GM18873 (cell line): ENCODE data around the gene PTPN3.
"Not testable (repeated sequence)": the region's sequence is repeated elsewhere in the genome, so short reads cannot be mapped to it uniquely, and the experiment has no call there.

Source experiments
- ATAC-seq: cut with Tn5 transposase; IDR thresholded peaks from one replicate; pipeline ENCODE4 v1.9.1; 2021; ENCODE audit warnings: mild to moderate bottlenecking, moderate library complexity, moderate number of reproducible peaks; ENCODE audit not compliant: unreplicated experiment, low FRiP score

The PTPN3 gene

GRCh38 chr9:109403116-109403515, 95.0 kb downstream of the PTPN3 start:
- ATAC-seq: no peak

- ATAC-seq: no peak
These were observed 96.2 kb downstream of the PTPN3 start for GRCh38 chr9:109401990-109402318.

- ATAC-seq: no peak
These were observed 96.7 kb downstream of the PTPN3 start for GRCh38 chr9:109401169-109401989.

GRCh38 chr9:109399258-109399767, 98.8 kb downstream of the PTPN3 start:
- ATAC-seq: peak; percentile 86

- no peak for ATAC-seq
These were observed 106.9 kb downstream of the PTPN3 start for GRCh38 chr9:109391176-109391575.

- ATAC-seq: no peak
These were observed 110.3 kb downstream of the PTPN3 start for GRCh38 chr9:109387856-109388255.

GRCh38 chr9:109387206-109387605, 110.9 kb downstream of the PTPN3 start:
- no peak for ATAC-seq

GRCh38 chr9:109385499-109385898, 112.6 kb downstream of the PTPN3 start:
- ATAC-seq: no peak

- ATAC-seq: no peak
These were observed 114.2 kb downstream of the PTPN3 start for GRCh38 chr9:109383947-109384346.

GRCh38 chr9:109383356-109383755, 114.8 kb downstream of the PTPN3 start:
- no peak for ATAC-seq

- ATAC-seq: no peak
These were observed 115.5 kb downstream of the PTPN3 start for GRCh38 chr9:109382585-109382984.

GRCh38 chr9:109382182-109382581, 115.9 kb downstream of the PTPN3 start:
- ATAC-seq: no peak

GRCh38 chr9:109381011-109381729, 116.9 kb downstream of the PTPN3 start:
- peak; percentile 54 for ATAC-seq

GRCh38 chr9:109379513-109379912, 118.6 kb downstream of the PTPN3 start:
- ATAC-seq: no peak

GRCh38 chr9:109378316-109378715, 119.8 kb downstream of the PTPN3 start:
- ATAC-seq: no peak

GRCh38 chr9:109372246-109372645, 125.9 kb downstream of the PTPN3 start:
- no peak for ATAC-seq

- no peak for ATAC-seq
These were observed 126.7 kb downstream of the PTPN3 start for GRCh38 chr9:109371374-109371773.

GRCh38 chr9:109369285-109369684, 128.8 kb downstream of the PTPN3 start:
- ATAC-seq: peak; percentile 62

GRCh38 chr9:109360771-109361170, 137.3 kb downstream of the PTPN3 start:
- ATAC-seq: no peak

- not testable (repeated sequence) for ATAC-seq
These were observed 139.0 kb downstream of the PTPN3 start for GRCh38 chr9:109358968-109359603.
